DMS 273 treated with DMSO at 0.1 percent for 48 hours (cell line): ENCODE results near the gene ITGA3.

Experiments used
- DNase-seq: peaks from one replicate; lab custom pipeline; 2025; lab: John Stamatoyannopoulos, UW

The ITGA3 gene

DNA sequence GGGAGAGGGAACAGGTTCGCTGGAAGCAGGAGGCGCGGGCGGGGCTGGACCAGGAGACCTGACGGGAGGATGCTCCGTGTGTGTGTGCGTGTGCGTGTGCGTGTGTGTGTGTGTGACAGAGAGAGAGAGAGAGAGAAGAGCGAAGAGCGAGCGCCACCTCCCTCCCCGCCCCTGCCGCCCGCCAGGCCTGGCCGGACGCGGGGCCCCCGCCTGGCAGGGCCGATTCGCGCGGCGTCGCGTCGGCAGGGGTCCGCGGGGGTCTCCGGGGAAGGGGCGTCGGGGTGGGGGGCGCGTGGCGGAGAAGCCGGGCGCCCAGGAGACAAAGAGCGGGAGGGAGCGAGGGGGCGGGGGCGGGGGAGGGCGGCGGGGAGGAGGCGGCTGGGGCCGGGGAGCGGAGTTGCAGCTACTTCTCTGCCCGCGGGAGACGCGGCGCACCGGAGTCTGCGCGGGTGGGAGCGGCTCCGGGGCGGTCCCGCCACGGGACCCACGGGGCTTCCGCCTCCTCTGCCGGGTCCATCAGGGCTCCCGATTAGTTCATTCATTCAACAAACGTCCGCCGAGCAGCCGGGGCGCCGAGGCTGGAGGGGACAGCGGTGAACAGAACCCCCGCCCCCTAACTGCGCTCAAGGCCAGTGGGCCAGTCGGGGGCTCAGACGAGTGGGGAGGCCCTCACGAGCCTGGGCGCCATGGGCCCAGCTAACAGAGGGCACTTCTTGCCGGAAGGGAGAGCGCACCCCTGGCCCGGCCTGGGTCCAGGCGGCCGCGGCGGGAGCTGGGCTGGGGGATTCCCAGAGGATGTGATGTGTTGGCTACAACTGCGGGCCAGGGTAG lies 74.0 kb downstream of the ITGA3 start, which contains the start of gene SAMD14:
TSS of gene SAMD14 (minus strand) at position 433 of the 831 bp plus-strand sequence. CDS start 5,201 bp downstream, outside the sequence.
- no peak for DNase-seq

DNA sequence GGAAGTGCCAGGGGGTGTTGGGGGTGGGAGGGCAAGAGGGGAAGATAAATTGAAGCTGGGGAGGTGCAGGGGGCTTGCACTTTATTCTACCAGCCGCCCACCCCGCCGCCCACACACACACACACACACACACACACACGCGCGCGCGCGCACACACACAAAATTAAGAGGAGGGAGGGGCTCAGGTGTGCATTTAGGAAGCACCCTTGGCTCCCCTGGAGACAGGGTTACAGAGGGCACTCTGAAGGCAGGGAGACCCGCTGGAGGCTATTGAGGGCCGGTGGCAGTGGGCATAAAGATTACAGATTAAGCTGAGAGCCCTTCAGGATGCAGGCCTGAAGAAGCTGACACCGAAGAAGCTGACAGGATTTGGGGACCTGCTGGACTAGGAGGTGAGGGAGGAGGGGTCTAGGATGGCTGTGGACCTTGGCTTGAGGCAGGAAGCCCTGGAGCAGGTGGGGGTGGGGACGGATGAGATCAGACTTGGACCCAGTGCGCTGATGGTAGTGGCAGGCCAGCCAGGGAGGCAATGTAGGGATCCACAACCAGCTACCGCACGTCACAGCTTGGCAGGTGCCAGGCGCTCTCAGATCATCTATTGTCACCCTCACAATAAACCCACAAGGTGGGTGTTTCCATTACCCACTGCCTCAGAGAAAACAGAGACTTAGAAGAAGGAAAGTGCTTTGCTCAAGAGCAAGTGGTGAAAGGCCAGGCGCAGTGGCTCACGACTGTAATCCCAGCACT lies 74.8 kb downstream of the ITGA3 start:
- no peak for DNase-seq

DNA sequence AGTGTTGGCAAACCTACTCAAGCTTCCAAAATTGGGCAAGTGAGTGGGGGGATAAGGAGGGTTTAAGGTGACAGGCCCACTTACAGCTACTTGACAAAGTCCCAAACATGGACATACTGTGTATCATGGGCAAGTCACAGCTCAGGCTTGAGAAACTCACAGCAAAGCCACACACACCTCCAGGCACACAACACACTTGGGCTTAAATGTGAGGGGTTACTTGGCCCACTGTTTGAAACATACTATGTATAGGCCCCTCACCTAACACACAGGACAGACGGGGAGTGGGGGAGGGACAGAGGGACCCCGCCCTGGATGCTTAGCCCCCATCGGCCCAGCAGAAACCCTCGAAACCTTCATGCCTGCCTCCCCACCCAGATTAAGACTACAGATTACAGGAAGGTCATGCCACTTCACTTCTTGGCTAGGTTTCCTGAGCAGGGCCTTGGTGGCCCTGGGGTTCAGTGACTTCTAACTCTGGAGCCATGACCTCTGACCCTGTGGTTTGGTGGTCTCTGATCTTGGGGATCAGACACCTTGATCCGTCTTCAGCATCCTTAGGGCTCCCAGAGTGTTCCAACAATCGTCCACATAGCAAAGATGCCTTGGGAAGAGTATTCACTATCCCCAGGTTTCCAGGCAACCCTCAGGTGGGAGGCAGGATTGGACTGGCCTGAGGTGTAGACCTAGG lies 76.3 kb downstream of the ITGA3 start:
- DNase-seq: no peak

DNA sequence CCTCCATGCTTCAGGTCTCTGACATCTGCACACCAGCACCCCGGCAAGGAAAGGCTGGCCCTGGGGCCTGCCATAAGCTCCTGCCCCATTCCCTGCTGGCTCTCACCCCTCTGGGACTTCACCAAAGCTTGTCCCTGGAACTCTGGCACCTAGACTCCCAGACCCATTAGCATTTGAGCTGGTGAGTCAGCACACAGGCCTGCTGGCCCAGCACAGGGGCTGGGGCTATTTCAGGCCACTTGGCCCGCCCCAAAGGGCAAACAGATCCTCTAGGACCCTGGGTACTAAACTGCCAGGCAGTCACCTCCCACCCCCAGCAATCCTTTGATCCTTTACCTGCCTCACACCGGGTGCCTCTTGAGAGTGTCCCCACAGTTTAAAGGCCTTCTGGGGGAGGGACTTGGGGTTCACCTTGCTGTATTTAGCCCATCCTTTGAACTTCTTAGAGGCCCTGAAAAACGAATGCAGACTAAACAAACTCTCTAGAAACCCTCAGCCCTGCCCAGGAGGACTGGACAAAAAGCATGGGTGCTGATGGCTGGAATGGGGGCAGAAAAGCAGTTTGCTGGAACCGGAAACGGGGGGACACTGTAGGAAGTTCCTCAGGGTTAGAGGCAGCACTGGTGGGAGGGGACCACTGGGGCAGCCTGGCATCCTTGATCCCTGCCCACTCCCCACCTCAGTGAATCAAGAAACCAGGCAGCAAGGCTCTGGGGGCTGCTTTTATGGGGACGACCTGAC lies 77.3 kb downstream of the ITGA3 start:
- no peak for DNase-seq

DNA sequence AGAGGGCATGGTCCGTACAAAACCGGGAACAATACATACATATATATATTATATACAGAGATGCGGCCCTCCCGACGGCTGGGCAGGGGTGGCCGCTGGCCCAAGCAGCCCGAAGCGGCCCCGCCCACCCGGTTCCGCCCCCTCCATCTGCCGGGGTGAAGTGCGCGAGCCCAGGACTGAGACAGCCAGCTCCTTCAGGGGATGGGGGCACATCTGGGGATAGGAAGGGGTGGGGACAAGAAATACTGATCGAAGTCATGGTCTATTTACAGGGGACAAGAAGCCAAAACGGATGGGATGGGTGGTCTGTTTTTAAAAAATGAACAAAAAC lies 77.8 kb downstream of the ITGA3 start:
- no peak for DNase-seq

DNA sequence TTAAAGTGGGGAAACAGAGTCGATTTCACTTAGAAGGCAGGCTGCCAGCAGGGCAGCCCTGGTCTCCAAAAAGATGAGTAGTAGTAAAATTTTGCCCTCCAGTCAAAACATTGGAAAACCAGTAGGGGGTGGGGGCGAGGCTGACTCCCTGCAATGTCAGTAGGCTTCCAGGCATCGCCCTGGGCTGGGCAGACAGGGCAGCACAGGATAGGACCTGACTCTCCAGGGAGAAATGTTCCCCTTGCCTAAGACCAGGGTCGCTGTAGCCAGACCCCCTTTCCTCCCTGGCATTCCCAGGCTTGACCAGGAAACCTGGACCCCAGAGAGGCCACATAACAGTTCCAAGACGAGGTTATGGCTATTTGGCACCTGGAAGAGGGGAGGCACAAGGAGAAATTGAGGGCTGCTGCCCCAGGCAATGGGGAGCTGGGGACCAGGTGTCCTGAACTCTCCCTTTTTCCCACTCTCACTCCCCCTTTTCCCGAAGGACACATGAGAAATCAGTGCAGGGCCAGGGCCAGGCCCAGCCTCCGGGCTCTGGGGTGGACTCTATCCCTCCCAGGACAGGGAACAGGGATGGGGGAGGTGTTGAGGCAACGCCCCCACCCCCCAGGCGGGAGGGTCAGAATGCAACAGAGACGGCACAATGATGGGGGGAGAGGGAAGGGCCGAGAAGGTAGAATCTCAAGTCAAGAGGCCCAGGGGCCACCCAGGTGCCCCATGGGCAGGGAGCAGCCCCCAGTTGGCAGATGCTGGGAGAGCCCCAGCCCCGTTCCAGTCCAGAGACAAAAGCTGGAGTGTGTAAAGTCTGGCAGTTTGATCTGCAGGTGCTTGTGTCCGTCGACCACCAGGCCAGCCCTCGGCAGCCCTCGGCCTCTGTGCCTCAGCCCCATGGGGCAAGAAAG lies 78.5 kb downstream of the ITGA3 start:
- no peak for DNase-seq

DNA sequence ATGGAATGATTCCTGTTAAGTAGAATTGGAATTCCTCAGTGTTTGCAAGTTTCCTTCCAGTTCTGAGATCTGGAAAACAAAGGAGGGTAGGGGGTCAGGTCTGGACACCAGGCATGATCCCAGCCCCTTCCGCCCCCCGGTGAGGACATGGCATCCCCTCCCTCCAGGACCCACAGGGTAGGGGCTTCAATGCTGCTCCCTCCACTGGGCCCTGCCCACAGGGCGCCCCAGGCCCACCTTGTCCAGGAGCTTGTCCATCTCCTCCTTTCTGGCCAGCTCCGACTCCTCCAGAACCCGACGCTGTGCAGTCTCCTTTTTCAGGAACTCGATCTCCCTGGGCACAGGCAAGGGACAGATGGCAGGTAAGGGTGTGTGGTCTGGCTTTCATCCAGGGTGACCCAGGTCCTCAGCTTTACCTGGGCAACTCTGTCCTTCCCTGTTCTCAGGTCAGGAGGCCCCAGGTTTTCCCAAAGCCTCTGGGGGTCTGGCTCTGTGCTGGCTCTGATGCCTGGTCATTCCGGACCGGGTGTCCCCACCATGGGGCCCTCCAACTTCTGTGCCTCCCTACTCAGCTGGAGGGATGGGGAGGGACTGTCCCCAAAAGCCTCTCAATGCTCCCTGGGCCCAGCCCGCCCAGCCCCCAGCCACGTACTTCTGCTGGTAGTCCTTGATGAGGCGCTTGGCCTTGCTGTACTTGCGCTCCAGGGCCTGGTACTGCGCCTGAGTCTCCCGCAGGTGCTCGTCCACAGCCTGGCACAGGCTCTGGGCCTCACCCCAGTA lies 79.6 kb downstream of the ITGA3 start:
- DNase-seq: no peak

DNA sequence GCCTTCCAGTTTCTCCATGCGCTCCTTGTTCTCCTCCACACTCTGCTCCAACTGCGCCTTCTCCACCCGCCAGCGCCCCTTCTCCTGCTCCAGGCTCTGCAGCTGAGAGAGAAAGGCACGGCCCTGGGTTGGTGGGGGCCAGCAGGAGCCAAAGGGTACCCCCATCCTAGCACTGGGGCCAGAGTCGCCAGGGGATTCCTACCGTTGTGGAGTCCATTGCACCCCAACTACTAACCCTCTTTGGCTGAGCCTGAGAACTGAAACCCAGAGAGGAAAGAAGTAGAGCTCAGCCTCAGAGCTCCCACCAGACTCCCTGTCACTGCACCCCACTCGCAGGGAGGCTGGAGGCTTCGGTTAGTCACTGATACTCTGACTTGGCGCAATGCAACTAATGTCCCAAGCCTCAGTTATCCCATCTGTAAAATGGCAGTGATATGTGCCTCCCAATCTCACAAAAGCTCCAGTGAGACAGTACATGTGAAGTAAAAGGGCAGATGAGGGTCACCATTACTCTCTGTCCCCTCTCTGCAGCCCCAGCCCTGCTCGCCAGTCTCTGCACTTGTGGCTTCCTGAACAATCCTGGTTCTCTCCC lies 80.3 kb downstream of the ITGA3 start:
- no peak for DNase-seq

DNA sequence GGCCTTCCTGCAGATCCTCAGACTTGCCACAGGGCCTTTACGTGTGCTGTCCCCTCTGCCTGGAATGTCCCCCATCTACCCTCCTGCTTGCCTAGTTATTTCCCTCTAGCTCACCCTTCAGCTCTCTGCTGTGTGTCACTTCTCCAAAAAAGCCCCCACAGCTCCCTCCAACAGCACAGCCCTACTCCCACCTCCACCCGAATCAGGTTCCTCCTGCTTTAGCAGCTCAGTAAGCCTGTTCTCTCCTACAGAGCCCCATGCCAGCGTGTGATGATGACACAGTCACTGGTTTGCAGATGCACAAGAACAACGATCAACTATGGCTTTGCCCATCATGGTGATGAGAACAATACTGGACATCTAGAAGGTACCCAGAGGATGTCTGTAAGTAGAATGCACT lies 81.1 kb downstream of the ITGA3 start:
- DNase-seq: no peak

DNA sequence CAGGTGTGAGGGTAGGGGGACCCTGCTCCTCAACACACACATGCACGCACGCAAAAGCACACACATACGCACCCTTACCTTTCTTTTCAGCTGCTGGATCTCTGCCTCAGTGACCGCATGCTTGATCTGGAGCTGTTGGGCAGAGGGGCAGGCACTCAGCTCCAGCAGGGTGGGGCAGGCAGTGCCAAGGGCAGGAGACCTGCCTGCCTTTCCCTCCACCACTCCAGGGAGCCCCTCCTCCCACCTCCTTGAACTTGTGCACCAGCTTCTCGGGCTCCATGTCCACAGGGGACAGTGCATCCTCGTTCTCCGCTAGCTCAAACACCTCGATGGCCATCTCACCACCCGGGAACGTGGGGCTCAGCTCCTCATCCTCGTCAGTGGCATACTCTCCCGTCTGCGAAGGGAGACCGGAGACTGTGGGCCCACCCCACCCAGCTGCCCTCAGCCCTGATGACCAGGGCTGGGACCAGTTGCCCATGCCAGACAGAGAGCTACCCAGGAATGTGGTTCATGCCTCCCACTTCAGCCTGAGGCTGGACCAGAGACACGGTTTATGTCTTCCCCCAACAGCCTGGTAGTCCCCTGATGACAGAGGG lies 83.4 kb downstream of the ITGA3 start:
- no peak for DNase-seq
